HepG2 (cell line): Measurements from ENCODE around the gene LIN28A. TPM values are rescaled to one million over a fixed set of nuclear protein-coding genes. Genes with fewer than 3 reads are reported as not detected.

Experiments
- CEBPB ChIP-seq: IDR thresholded peaks from 2 replicates; pipeline ENCODE4 v1.6.1; 2011; ENCODE audit warnings: low read depth, low read length, improper control_type of control experiment, borderline replicate concordance
- CREB1 ChIP-seq, 2 experiments: fragments of 450-650 bp in 1 of 2; IDR thresholded peaks; 2 replicates each; pipeline ENCODE4 v1.6.1; 2016 to 2017; ENCODE audit warnings: control low read depth in 1 of 2, mild to moderate bottlenecking in 1 of 2, missing compliant biosample characterization in 1 of 2, missing genetic modification characterization in 1 of 2
- DMAP1 ChIP-seq: IDR thresholded peaks from 2 replicates; pipeline ENCODE4 v1.6.1; 2016
- FOXP1 ChIP-seq, 2 experiments: fragments of 450-650 bp in 1 of 2; IDR thresholded peaks; 2 replicates each; pipeline ENCODE4 v1.6.1; 2017 to 2018; ENCODE audit warnings: antibody characterized with exemption in 1 of 2
- HNF4A ChIP-seq: sonication (generic); formaldehyde crosslinking; IDR thresholded peaks from 2 replicates; pipeline ENCODE4 v1.4.0; 2020; ENCODE audit warnings: missing genetic modification reagents
- HOXD1 ChIP-seq: sonication (generic); formaldehyde crosslinking; IDR thresholded peaks from 2 replicates; pipeline ENCODE4 v1.5.0; 2020; ENCODE audit warnings: missing genetic modification reagents
- KLF16 ChIP-seq, 2 experiments: sonication (generic) in 1 of 2; formaldehyde crosslinking in 1 of 2; IDR thresholded peaks; 2 replicates each; pipeline versions ENCODE4 v1.6.1 to v1.8.0; 2016 to 2023; ENCODE audit warnings: missing genetic modification reagents in 2 of 2, missing compliant biosample characterization in 1 of 2
- MAZ ChIP-seq, 2 experiments: sonication (generic) in 1 of 2; formaldehyde crosslinking in 1 of 2; IDR thresholded peaks; 2 replicates each; pipeline versions ENCODE4 v1.5.0 to v1.6.1; 2012 to 2020; ENCODE audit warnings: low read depth in 2 of 2, mild to moderate bottlenecking in 2 of 2, borderline replicate concordance in 1 of 2, improper control_type of control experiment in 1 of 2, low read length in 1 of 2, missing genetic modification reagents in 1 of 2, moderate library complexity in 1 of 2
- MED13 ChIP-seq: sonication (generic); formaldehyde crosslinking; IDR thresholded peaks from 2 replicates; pipeline ENCODE4 v1.5.0; 2020; ENCODE audit warnings: missing genetic modification reagents
- MEIS1 ChIP-seq: sonication (generic); formaldehyde crosslinking; IDR thresholded peaks from 2 replicates; pipeline ENCODE4 v1.9.0; 2021; ENCODE audit warnings: mild to moderate bottlenecking, missing genetic modification reagents, moderate library complexity, borderline replicate concordance
- NFIB ChIP-seq: sonication (generic); formaldehyde crosslinking; IDR thresholded peaks from 2 replicates; pipeline ENCODE4 v1.9.0; 2021; ENCODE audit warnings: missing genetic modification reagents, mild to moderate bottlenecking, borderline replicate concordance
- PHF20 ChIP-seq: sonication (generic); formaldehyde crosslinking; IDR thresholded peaks from 2 replicates; pipeline ENCODE4 v1.5.0; 2020; ENCODE audit warnings: mild to moderate bottlenecking, missing genetic modification reagents
- POLR2G ChIP-seq: fragments of 200-400 bp; formaldehyde crosslinking; IDR thresholded peaks from 2 replicates; pipeline ENCODE4 v1.6.1; 2018; ENCODE audit warnings: mild to moderate bottlenecking, low read depth, low read length, moderate library complexity
- REPIN1 ChIP-seq: sonication (generic); formaldehyde crosslinking; IDR thresholded peaks from 2 replicates; pipeline ENCODE4 v1.8.0; 2022; ENCODE audit warnings: missing genetic modification reagents, low read depth, mild to moderate bottlenecking, borderline replicate concordance
- SOX5 ChIP-seq: IDR thresholded peaks from 2 replicates; pipeline ENCODE4 v1.6.1; 2016; ENCODE audit warnings: borderline replicate concordance
- TMF1 ChIP-seq: sonication (generic); formaldehyde crosslinking; IDR thresholded peaks from 2 replicates; pipeline ENCODE4 v1.8.1; 2022; ENCODE audit warnings: low read depth, missing genetic modification reagents
- ZFAT ChIP-seq: sonication (generic); formaldehyde crosslinking; conservative IDR thresholded peaks from 2 replicates; pipeline ENCODE4 v1.8.1; 2023; ENCODE audit warnings: missing genetic modification reagents, inconsistent platforms
- ZNF180 ChIP-seq: sonication (generic); formaldehyde crosslinking; IDR thresholded peaks from 2 replicates; pipeline ENCODE4 v1.4.0; 2020; ENCODE audit warnings: low read depth, missing genetic modification reagents, borderline replicate concordance
- ZNF264 ChIP-seq: sonication (generic); formaldehyde crosslinking; IDR thresholded peaks from 2 replicates; pipeline ENCODE4 v1.4.0; 2020; ENCODE audit warnings: missing genetic modification reagents
- ZNF674 ChIP-seq: sonication (generic); formaldehyde crosslinking; IDR thresholded peaks from 2 replicates; pipeline ENCODE4 v1.5.0; 2020; ENCODE audit warnings: low read depth, mild to moderate bottlenecking, missing genetic modification reagents
- ZNF777 ChIP-seq: sonication (generic); formaldehyde crosslinking; IDR thresholded peaks from 2 replicates; pipeline ENCODE4 v1.4.0; 2020; ENCODE audit warnings: missing genetic modification reagents
- polyA plus RNA-seq, 8 experiments: library from polyadenylated mRNA; depleted of rRNA in 3 of 8; stranded (reverse) in 7 of 8; unstranded in 1 of 8; fragments of >200 nt; fragmentation: Illumina TruSeq in 4 of 8; extraction: Trizol in 4 of 8; gene quantifications; 2 replicates each; pipeline versions ENCODE4 v1.2.1 to v1.2.3, GENCODE V29; 2011 to 2016; ENCODE audit warnings: low read depth in 4 of 8, missing spikeins in 1 of 8, mixed read lengths in 1 of 8; ENCODE audit not compliant: insufficient read depth in 1 of 8
- total RNA-seq, 5 experiments: library from RNA; depleted of rRNA; stranded (reverse); fragments of >200 nt; fragmentation: Illumina TruSeq; extraction: Trizol; gene quantifications; 2 replicates each; pipeline ENCODE4 v1.2.3, GENCODE V29; 2016; ENCODE audit warnings: low read depth in 1 of 5
- TF ChIP-seq, protein P1 (sequence below): sonication (generic); formaldehyde crosslinking; IDR thresholded peaks from 2 replicates; pipeline ENCODE4 v1.4.0; 2020; ENCODE audit warnings: missing genetic modification reagents, borderline replicate concordance
- TF ChIP-seq, protein P2 (sequence below): IDR thresholded peaks from 2 replicates; pipeline ENCODE4 v1.6.1; 2012; ENCODE audit warnings: inconsistent platforms
- TF ChIP-seq, protein P3 (sequence below): sonication (generic); formaldehyde crosslinking; IDR thresholded peaks from 2 replicates; pipeline ENCODE4 v1.8.0; 2022; ENCODE audit warnings: low read depth, missing genetic modification reagents

Gene LIN28A
- total and polyA plus RNA-seq, 2 of the 13 experiments (the other 11 are each of a cell fraction or from before 2014, with no cell fraction given) = not detected

DNA sequence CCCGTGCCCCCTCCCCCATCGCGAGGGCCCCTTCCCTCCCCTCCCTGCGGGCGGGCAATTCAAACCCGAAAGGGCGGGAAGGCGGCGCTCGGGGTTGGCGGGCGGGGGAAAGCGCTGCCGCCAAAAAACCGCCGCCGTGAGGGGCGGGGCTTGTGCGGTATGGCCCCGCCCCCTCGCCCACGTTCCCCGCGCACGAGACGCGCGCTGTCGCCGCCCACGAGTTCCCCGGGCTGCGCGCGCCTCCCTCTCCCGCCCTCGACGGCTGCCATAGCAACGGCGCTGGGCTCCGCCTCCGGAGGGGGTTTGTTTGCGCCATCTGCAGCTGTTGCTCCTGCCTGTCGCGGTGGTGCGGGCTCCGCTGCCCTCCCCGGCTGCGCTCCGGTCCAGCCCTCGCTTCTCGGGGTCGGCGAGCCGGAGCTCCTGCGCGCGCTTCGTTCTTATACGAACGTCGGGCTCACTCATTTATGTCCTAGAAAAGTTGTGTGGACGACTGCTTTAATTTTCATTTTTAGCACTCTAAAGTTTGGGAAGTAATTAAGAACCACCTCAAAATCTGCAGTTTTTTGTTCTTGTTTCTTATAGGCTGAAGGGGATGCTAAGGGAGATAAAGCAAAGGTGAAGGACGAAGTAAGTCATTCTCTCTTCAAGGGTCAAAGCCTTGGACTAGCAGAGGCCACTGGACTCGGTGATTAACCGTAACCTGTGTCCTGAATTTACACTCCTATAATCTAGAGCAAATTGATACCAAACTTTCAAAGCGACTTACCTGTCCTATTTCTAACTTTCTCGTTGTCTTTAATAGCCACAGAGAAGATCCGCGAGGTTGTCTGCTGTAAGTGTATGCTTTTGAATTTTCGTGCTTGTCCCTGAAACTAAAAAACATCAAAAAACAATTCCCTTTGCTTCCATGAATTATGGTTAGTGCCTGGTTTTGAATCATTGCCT lies 62.6 kb downstream of the LIN28A start (continued):
- TF ChIP-seq, protein P1, sequence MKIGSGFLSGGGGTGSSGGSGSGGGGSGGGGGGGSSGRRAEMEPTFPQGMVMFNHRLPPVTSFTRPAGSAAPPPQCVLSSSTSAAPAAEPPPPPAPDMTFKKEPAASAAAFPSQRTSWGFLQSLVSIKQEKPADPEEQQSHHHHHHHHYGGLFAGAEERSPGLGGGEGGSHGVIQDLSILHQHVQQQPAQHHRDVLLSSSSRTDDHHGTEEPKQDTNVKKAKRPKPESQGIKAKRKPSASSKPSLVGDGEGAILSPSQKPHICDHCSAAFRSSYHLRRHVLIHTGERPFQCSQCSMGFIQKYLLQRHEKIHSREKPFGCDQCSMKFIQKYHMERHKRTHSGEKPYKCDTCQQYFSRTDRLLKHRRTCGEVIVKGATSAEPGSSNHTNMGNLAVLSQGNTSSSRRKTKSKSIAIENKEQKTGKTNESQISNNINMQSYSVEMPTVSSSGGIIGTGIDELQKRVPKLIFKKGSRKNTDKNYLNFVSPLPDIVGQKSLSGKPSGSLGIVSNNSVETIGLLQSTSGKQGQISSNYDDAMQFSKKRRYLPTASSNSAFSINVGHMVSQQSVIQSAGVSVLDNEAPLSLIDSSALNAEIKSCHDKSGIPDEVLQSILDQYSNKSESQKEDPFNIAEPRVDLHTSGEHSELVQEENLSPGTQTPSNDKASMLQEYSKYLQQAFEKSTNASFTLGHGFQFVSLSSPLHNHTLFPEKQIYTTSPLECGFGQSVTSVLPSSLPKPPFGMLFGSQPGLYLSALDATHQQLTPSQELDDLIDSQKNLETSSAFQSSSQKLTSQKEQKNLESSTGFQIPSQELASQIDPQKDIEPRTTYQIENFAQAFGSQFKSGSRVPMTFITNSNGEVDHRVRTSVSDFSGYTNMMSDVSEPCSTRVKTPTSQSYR (CRISPR knock-in tag) = peak; percentile 20; the same call in 1 of the 2 replicates
- TF ChIP-seq ZNF180 (no peak), ZNF777 (CRISPR knock-in tag) (no peak), HNF4A (CRISPR knock-in tag) (peak; percentile 33; the same call in 1 of the 2 replicates), REPIN1 (CRISPR knock-in tag) (peak; percentile 49; the same call in 1 of the 2 replicates), TMF1 (CRISPR knock-in tag) (peak; percentile 72; the same call in 1 of the 2 replicates), ZNF264 (CRISPR knock-in tag) (no peak), ZNF674 (CRISPR knock-in tag) (0 out of 2 replicates have a peak, but pooled peaks have one; percentile 72), ZFAT (CRISPR knock-in tag) (no peak), MED13 (CRISPR knock-in tag) (0 out of 2 replicates have a peak, but pooled peaks have one; percentile 38), MEIS1 (CRISPR knock-in tag) (0 out of 2 replicates have a peak, but pooled peaks have one; percentile 51), NFIB (no peak), FOXP1 (IDR thresholded peaks at IDR 0.05) (no peak), FOXP1 (CRISPR knock-in tag; IDR thresholded peaks at IDR 0.05) (peak; percentile 45; the same call in 1 of the 2 replicates), HOXD1 (CRISPR knock-in tag) (peak; percentile 41; the same call in 1 of the 2 replicates), DMAP1 (CRISPR knock-in tag) (peak; percentile 41; the same call in 1 of the 2 replicates), KLF16 (CRISPR knock-in tag; IDR thresholded peaks at IDR 0.05) (peak in 1 of 2 experiments; percentile 43; a peak in 1 of 4 replicates), CEBPB (peak; percentile 73; the same call in 1 of the 2 replicates), POLR2G (peak; percentile 25; the same call in 1 of the 2 replicates), CREB1 (IDR thresholded peaks at IDR 0.05) (peak; percentile 16; the same call in 1 of the 2 replicates), CREB1 (CRISPR knock-in tag; IDR thresholded peaks at IDR 0.05) (no peak), MAZ (IDR thresholded peaks at IDR 0.05; ENCODE audit: borderline replicate concordance, low read depth, low read length) (peak; percentile 85; the same call in 1 of the 2 replicates), MAZ (CRISPR knock-in tag; IDR thresholded peaks at IDR 0.05; ENCODE audit: low read depth) (no peak; the same call in 1 of the 2 replicates), PHF20 (CRISPR knock-in tag) (peak; percentile 40), SOX5 (CRISPR knock-in tag) (peak; percentile 14; the same call in 1 of the 2 replicates)
- TF ChIP-seq, protein P2, sequence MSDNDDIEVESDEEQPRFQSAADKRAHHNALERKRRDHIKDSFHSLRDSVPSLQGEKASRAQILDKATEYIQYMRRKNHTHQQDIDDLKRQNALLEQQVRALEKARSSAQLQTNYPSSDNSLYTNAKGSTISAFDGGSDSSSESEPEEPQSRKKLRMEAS = 0 out of 2 replicates have a peak, but pooled peaks have one; percentile 47
- TF ChIP-seq, protein P3, sequence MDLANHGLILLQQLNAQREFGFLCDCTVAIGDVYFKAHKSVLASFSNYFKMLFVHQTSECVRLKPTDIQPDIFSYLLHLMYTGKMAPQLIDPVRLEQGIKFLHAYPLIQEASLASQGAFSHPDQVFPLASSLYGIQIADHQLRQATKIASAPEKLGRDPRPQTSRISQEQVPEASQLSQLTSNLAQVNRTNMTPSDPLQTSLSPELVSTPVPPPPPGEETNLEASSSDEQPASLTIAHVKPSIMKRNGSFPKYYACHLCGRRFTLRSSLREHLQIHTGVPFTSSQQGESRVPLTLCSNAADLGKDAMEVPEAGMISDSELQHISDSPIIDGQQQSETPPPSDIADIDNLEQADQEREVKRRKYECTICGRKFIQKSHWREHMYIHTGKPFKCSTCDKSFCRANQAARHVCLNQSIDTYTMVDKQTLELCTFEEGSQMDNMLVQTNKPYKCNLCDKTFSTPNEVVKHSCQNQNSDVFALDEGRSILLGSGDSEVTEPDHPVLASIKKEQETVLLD (CRISPR knock-in tag) = no peak; the same call in 1 of the 2 replicates
